Suprapubic skin (tissue), 4 donors: ENCODE data around the gene EPYC. TPM values are rescaled to one million over a fixed set of nuclear protein-coding genes. Genes with fewer than 3 reads are reported as not detected.

Experiments used
- DNase-seq, 2 donors: peaks; one replicate each; pipeline ENCODE4 v3.0.0-alpha.2; 2019; ENCODE audit warnings: low spot score in 2 of 2
- H3K27ac ChIP-seq: fragments of 200-600 bp; sonication (generic); one replicate; pipeline ENCODE4 v1.5.1; 2019
- H3K27me3 ChIP-seq: fragments of 200-600 bp; sonication (generic); one replicate; pipeline ENCODE4 v1.5.1; 2019
- H3K36me3 ChIP-seq: fragments of 200-600 bp; sonication (generic); one replicate; pipeline ENCODE4 v1.5.1; 2019
- H3K4me1 ChIP-seq: fragments of 200-600 bp; sonication (generic); one replicate; pipeline ENCODE4 v1.5.1; 2019
- H3K4me3 ChIP-seq: fragments of 200-600 bp; sonication (generic); one replicate; pipeline ENCODE4 v1.5.1; 2019; ENCODE audit warnings: mild to moderate bottlenecking
- H3K9me3 ChIP-seq: fragments of 200-600 bp; sonication (generic); one replicate; pipeline ENCODE4 v1.5.1; 2019
- CTCF ChIP-seq, 2 donors: fragments of 200-600 bp in 1 of 2; fragments of 450-650 bp in 1 of 2; sonication (generic) in 1 of 2; IDR thresholded peaks; one replicate each; pipeline ENCODE4 v1.5.1; 2016 to 2019; ENCODE audit warnings: antibody characterized with exemption in 2 of 2, mild to moderate bottlenecking in 1 of 2, moderate library complexity in 1 of 2
- EP300 ChIP-seq: sonication (generic); formaldehyde crosslinking; IDR thresholded peaks from one replicate; pipeline ENCODE4 v1.6.1; 2017; ENCODE audit warnings: antibody characterized with exemption
- POLR2A ChIP-seq, 2 donors: fragments of 450-650 bp; IDR thresholded peaks; one replicate each; pipeline ENCODE4 v1.6.1; 2017; ENCODE audit warnings: antibody characterized with exemption in 2 of 2, mild to moderate bottlenecking in 2 of 2, moderate library complexity in 2 of 2
- POLR2AphosphoS5 ChIP-seq, 3 donors: sonication (generic); formaldehyde crosslinking; IDR thresholded peaks; one replicate each; pipeline ENCODE4 v1.6.1; 2017; ENCODE audit warnings: antibody characterized with exemption in 3 of 3
- WGBS: methylation state at CpG from one replicate; pipeline ENCODE4 v1.1.5; 2018; 5-methylcytosine and 5-hydroxymethylcytosine counted together
- total RNA-seq, 4 donors: library from RNA; depleted of rRNA; stranded (reverse); fragments of >200 nt; gene quantifications; one replicate each; pipeline ENCODE4 v1.1.0, GENCODE V29; 2016

EPYC gene
- total RNA-seq, 4 donors from 2014 or later = not detected

GRCh38 chr12:90959538-90960139, 45.1 kb downstream of the EPYC start:
- Histone ChIP-seq H3K4me3 (no peak overlapping the region), H3K9me3 (no peaks in the 10 kb centered on the region), H3K27ac (no peak overlapping the region), H3K36me3 (no peaks in the 10 kb centered on the region), H3K4me1 (no peaks in the 10 kb centered on the region), H3K27me3 (no peaks in the 10 kb centered on the region)
- WGBS = 3% methylated on average over 4 of the region's 4 CpGs
- DNase-seq = no peak
- TF ChIP-seq POLR2AphosphoS5 (IDR thresholded peaks at IDR 0.05) (no peak), CTCF (IDR thresholded peaks at IDR 0.05) (peak; percentile 16 to 69), POLR2A (IDR thresholded peaks at IDR 0.05) (no peak), EP300 (no peak)

GRCh38 chr12:90959032-90959431, 45.7 kb downstream of the EPYC start:
- Histone ChIP-seq H3K36me3 (no peaks in the 10 kb centered on the region), H3K27ac (no peak overlapping the region), H3K27me3 (no peaks in the 10 kb centered on the region), H3K4me1 (no peaks in the 10 kb centered on the region), H3K9me3 (no peaks in the 10 kb centered on the region), H3K4me3 (no peak overlapping the region)
- TF ChIP-seq CTCF (IDR thresholded peaks at IDR 0.05) = no peak
- no peak for DNase-seq
- 56% methylated on average over 4 of the region's 4 CpGs for WGBS

GRCh38 chr12:90958347-90958746, 46.4 kb downstream of the EPYC start:
- H3K27me3 ChIP-seq = no peaks in the 10 kb centered on the region
- WGBS = 74% methylated on average over 3 of the region's 3 CpGs
- no peak overlapping the region for H3K4me3 ChIP-seq
- H3K9me3 ChIP-seq = no peaks in the 10 kb centered on the region
- H3K4me1 ChIP-seq = no peaks in the 10 kb centered on the region
- H3K27ac ChIP-seq = no peak overlapping the region
- H3K36me3 ChIP-seq = no peaks in the 10 kb centered on the region
- TF ChIP-seq POLR2AphosphoS5 (IDR thresholded peaks at IDR 0.05) (no peak), POLR2A (IDR thresholded peaks at IDR 0.05) (no peak), CTCF (IDR thresholded peaks at IDR 0.05) (no peak), EP300 (no peak)
- no peak for DNase-seq

- TF ChIP-seq POLR2AphosphoS5 (IDR thresholded peaks at IDR 0.05) (no peak), EP300 (no peak), CTCF (IDR thresholded peaks at IDR 0.05) (no peak), POLR2A (IDR thresholded peaks at IDR 0.05) (no peak)
- WGBS = 98% methylated on average over 10 of the region's 22 CpGs
- Histone ChIP-seq H3K9me3 (no peaks in the 10 kb centered on the region), H3K27ac (no peak within 1 kb of the TSS), H3K36me3 (no peaks in the 10 kb centered on the region), H3K4me1 (no peaks in the 10 kb centered on the region), H3K4me3 (no peak within 1 kb of the TSS), H3K27me3 (no peaks in the 10 kb centered on the region)
- no peak for DNase-seq
These were observed 49.9 kb downstream of the EPYC start, which contains the start of gene CCER1 for GRCh38 chr12:90954921-90955320. Gene CCER1, minus strand, starts transcription at chr12:90955176. Its CDS starts 434 bp downstream, at chr12:90954742.

- Histone ChIP-seq H3K4me3 (no peak overlapping the region), H3K27me3 (no peaks in the 10 kb centered on the region), H3K27ac (no peak overlapping the region), H3K9me3 (no peaks in the 10 kb centered on the region), H3K4me1 (no peaks in the 10 kb centered on the region), H3K36me3 (no peaks in the 10 kb centered on the region)
- DNase-seq = no peak
- TF ChIP-seq EP300 (no peak), CTCF (IDR thresholded peaks at IDR 0.05) (no peak), POLR2A (IDR thresholded peaks at IDR 0.05) (no peak), POLR2AphosphoS5 (IDR thresholded peaks at IDR 0.05) (no peak)
- 93% methylated on average over 23 of the region's 25 CpGs for whole genome bisulfite sequencing
These were observed 50.3 kb downstream of the EPYC start for GRCh38 chr12:90954428-90954827.
